GM10266 (cell line): ENCODE results near the gene KANSL1L.

Source experiments
- DNase-seq: peaks from one replicate; pipeline ENCODE4 v3.0.0; 2012; ENCODE audit errors: extremely low spot score
- TF ChIP-seq, protein P1 (sequence below): IDR thresholded peaks from 2 replicates; pipeline ENCODE4 v1.5.1; 2012; ENCODE audit warnings: mild to moderate bottlenecking, low read depth; ENCODE audit not compliant: control insufficient read depth, insufficient read depth; ENCODE audit errors: missing control alignments

The KANSL1L gene

DNA sequence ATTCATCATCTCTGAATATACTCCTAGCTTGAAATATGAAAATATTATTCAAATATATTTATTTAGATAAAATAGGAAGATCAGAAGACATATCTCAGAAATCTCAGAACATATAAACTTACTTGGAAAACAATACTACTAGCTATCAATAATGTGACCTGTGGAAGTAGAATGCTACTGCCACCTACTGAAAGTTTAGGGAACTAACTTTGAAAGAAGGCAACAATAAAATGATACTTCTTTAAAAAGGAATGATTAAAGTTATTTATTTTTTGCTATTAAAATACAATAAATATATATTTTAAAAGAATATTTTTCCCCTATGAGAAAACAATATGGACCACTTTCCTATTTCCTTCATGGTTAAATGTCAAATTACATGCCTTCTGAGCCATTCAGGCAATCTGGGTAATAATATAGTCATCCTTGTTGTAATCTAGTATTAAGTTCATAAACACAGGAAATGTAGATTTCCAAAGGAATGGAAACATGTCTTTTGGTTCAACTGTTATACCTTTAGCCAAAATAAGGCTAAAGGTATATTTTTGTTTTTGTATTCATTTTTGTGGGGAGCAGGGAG, 28.1 kb upstream of the KANSL1L start:
- no peak for DNase-seq
- TF ChIP-seq, protein P1, sequence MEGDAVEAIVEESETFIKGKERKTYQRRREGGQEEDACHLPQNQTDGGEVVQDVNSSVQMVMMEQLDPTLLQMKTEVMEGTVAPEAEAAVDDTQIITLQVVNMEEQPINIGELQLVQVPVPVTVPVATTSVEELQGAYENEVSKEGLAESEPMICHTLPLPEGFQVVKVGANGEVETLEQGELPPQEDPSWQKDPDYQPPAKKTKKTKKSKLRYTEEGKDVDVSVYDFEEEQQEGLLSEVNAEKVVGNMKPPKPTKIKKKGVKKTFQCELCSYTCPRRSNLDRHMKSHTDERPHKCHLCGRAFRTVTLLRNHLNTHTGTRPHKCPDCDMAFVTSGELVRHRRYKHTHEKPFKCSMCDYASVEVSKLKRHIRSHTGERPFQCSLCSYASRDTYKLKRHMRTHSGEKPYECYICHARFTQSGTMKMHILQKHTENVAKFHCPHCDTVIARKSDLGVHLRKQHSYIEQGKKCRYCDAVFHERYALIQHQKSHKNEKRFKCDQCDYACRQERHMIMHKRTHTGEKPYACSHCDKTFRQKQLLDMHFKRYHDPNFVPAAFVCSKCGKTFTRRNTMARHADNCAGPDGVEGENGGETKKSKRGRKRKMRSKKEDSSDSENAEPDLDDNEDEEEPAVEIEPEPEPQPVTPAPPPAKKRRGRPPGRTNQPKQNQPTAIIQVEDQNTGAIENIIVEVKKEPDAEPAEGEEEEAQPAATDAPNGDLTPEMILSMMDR = peak; percentile 53

DNA sequence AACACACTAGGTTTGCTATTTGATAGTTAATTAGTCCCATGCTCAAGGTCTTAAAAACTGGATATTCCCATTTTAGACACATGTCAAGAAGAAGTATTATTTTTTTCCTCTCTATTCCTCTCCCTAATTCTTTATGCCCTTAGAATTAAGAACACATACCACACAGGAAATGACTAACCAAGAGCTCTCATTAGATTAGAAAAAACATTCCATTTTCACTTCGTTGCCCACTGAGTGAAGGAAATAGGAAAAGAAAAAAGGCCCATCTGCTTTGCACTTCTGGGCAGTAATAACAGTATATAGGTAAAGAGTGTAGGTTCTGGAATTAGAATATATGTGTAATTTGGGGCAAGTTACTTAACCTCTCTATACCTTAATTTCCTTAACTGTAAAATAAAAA, 27.1 kb upstream of the KANSL1L start:
- TF ChIP-seq, protein P1 = no peak
- no peak for DNase-seq

DNA sequence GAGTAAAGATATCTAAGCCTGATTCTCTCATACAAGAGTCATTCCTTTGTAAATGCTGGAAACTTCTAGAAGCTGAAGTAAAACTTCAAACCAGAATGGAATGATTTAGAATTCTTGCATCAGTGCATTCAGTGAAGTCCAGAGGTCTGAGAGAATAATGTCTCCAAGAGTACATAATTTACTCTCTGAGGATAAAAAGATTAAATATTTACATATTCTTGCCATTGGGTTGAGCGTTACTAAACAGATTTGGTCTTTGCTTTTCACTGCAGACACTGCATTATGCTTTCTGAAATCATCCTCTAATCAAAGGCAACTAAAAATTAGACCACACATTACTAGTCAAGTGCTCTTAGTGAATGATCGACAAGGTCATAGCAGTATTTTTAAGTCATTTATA, 26.5 kb upstream of the KANSL1L start:
- no peak for DNase-seq
- TF ChIP-seq, protein P1 = no peak

DNA sequence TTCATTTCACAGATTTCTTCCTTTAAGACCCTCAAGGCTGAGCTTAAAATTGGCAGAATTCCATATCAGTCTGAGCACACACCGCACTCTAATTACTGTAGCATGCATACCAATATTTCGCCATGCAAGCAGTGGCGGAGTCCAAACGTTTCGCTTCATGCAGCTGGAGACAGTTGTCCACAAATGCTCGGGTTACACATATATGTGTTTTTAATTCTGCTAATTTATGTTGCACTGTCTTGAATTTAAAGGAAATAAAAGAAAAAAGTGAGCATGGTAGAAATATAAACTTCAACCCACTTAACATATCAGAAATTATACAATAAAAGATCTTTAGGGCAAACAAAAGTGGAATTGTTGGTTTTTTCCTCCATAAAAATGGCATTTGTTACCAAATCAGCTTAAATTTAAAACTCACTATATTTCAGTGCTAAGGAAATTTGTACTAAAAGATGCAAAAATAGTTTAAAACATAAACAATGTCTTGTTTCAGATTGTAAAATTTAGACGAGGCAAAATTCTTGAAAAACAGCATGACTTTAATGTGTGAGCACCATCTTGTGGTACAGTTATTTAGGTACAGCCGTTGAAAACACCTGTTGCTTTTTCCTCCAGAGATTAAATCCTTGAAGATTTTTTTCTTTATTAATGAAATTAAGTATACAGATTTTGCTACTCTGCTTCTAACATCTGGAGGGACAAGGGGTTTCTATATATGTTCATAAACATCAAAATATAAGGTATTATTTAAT, 24.1 kb upstream of the KANSL1L start:
- peak; percentile 12 for DNase-seq
- TF ChIP-seq, protein P1 = peak; percentile 68

DNA sequence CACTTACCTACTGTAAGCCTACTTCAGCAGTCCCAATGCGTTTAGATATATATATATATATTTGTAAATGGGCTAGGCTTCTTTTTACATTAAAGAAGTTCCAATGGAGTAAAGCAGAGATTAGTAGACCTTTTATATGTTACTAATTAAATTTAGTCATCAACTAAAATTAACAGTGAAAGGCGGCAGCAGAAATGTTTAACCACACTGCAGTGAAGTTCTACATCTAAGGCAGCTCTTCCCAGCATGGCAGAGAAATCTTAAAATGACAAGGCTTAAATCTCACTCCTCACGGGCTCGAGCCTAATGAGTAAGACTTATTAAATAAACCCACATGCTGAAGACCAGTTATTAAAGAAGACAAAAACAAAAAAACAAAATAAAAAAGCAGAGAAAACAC, 19.1 kb upstream of the KANSL1L start:
- DNase-seq = no peak
- TF ChIP-seq, protein P1 = no peak

DNA sequence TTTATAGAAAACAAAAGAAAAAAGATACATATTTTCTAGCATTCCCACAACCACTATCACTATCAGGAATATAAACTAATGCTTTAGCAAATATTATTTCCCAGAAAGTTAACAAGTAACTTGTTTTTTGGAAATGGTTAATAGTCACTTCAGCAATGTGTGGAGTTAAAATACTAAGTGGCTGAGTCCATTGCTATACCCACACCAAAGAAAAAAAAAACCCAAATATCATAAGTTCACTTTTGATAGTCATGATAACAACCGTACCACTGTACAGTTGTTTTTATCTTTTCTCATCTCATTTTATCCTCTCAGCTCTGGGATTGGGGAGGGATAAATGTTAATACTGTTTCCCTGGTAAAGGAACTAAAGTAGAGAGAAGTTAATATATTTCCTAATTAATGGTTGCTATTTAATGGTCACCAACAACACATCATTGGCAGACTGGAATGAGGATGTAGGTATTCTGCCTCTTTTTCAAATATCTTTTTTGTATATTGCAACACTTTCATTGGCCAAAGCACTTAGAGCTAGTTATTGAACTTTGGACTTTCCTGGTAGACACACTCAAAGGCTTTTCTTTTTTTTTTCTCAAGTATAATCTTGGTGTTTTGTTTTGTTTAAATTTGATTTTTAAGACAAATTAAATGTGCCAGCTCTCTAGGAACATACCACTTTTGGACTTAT, 18.4 kb upstream of the KANSL1L start:
- TF ChIP-seq, protein P1 = no peak
- DNase-seq = no peak

DNA sequence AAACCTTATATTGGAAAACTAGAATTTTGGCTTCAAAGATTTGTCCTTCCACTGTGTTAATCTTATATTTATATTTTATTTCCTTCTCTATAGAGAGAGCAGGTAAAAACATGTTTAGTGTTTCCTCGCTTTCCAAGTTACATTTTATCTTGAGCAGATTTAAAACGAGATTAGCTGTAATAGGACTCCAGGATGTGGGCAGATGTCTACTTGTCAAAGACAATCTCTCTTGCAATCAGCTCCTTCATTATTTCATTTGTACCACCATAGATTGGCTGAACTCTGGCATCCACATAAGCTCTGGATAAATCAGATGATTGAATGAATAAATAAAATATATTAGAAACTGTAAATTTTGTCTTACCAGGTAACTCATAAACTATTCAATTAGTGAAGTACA, 17.5 kb upstream of the KANSL1L start:
- TF ChIP-seq, protein P1 = no peak
- DNase-seq = no peak
